ENCODE data around the gene ZNF653.
"Not testable (repeated sequence)": the region's sequence is repeated elsewhere in the genome, so short reads cannot be mapped to it uniquely, and the experiment has no call there.

The ZNF653 gene

GRCh38 chr19:11433526-11433925 lies 72.1 kb downstream of the ZNF653 start:
- DNase-seq (ENCODE audit: low read depth in 2 of 2): not testable (repeated sequence)

Measured in stimulated activated CD8-positive, alpha-beta memory T cell treated with anti-CD3 and anti-CD28 coated beads, Interleukin-7, amount 100 ng/mL, for 4 hours (primary cell).